Left renal pelvis (tissue), 4 donors: ENCODE results near the gene NRBF2. TPM values are rescaled to one million over a fixed set of nuclear protein-coding genes. Genes with fewer than 3 reads are reported as not detected.

Experiments
- DNase-seq, 4 donors: peaks; one replicate each; pipeline ENCODE4 v3.0.0-alpha.2; 2013; ENCODE audit warnings: low read depth in 4 of 4, low spot score in 3 of 4
- polyA plus RNA-seq, 4 donors: library from polyadenylated mRNA; unstranded; fragments of 120-200 nt; gene quantifications; one replicate each; pipeline ENCODE4 v1.2.1, GENCODE V29; 2013; ENCODE audit not compliant: insufficient read length in 4 of 4

The NRBF2 gene
- polyA plus RNA-seq, 4 donors: 20.4 to 28.3 (median 22.9) TPM

GRCh38 chr10:63157845-63158624 is 24.9 kb downstream of the NRBF2 start:
- peak; percentile 58 to 76 (median 68) for DNase-seq

GRCh38 chr10:63161592-63161991 is 28.5 kb downstream of the NRBF2 start:
- no peak for DNase-seq

GRCh38 chr10:63164166-63164623 is 31.1 kb downstream of the NRBF2 start:
- no peak for DNase-seq

DNA sequence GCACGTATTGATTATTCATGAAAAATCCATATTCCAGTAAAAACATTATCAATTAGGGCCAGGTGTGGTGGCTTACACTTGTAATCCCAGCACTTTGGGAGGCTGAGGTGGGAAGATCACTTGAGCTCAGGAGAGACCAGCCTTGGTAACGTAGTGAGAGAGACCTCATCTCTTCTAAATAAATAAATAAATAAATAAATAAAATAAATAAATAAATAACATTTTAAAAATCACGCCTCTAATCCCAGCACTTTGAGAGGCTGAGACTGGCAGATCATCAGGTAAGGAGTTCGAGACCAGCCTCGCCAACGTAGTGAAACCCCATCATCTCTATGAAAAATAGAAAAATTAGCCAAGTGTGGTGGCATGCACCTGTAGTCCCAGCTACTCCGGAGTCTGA is 32.1 kb downstream of the NRBF2 start:
- DNase-seq: no peak

GRCh38 chr10:63166742-63167258 is 33.7 kb downstream of the NRBF2 start:
- DNase-seq: peak; percentile 38 to 59 (median 47)

DNA sequence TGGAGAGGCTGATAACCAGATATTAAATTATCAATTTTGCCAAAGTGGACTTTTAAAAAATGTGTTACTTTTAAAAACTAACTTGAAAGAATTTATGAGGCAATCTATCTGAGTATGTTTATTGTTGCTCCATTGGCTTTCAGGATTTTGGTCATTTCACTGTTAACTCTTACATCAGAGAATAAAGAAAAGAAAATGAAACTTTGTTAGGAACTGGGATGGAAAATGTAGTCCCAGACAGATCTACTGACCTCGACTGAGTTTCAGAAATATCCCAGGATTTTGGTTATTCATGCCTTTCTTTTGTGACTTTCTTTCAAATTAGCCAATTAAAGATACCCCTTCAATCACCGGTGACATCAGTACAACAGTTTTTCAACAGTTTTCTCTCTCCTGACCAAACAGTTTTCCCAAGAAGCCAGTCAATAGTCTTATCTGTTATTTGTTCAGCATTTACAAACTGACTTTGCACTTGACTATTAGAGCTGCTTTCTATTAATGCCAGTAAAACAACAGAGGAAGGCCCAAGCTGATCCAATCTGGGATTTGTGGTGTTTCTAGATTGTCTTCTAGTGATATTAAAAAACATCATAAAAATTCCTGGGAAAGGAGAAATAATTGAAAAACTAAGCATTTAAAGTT is 35.8 kb downstream of the NRBF2 start:
- no peak for DNase-seq

DNA sequence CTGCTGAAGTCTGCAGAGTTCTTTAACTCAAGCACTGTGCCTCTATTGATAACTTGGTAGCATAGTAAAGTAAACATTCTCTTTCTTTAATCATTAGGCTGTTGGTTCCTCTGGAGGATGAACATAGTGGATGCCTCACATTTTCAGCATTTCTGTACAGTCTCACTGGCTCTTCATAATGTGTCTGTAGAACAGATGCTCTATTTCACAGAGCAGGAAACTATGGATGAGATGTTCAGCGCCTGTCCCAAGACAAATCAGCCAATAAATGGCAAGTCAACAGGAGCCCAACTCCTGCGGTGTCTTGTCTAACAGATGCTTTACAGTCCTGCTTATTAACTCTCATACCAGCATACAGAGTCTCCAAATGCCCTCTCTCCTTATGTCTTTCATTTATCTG is 36.5 kb downstream of the NRBF2 start:
- DNase-seq: no peak

DNA sequence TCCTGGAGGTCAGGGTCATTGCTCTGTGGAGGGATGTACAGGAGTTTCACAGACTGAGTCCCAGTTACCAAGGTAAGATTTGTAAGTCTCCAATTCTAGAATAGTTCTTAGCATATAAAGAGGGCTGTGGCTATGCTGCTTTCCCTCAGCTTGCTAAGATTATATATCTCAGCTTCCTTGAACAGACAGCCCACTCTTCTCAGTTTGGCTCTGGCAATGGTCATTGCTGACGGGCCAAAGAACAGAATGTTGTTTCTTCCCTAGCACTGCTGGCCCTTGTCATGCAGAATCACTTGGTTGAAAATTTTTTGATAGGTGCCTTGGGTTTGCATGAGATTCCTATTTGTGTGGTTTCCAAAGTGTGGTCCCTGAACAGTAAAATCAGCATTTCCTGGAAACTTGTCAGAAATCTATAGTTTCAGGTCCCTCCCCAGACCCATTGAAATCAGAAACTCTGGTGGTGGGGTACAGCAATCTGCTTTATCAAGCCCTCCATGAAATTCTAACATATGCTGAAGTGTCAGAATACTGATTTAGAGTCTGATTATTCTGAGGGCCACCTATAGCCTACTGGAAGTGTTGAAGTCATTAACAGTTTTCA is 38.2 kb downstream of the NRBF2 start:
- no peak for DNase-seq

DNA sequence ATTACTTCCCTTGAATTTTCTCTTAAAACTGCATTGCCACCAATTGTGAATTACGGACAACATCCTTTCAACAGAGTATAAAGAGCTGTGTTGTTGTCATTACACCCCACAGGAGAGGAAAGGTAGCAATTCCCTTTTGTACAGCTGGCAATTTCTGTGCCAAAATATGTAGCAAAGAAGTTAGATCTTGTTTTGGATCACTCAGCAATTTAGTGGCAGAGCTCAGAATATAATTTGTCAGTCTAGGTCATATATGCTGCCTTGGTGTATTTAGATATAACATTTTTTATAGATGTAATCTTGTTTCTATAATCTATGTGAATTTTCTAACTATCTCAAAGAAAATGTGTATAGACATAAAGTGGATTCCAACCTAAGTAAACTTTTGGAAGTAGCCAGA is 38.8 kb downstream of the NRBF2 start:
- no peak for DNase-seq

- no peak for DNase-seq
These were observed 40.5 kb downstream of the NRBF2 start for GRCh38 chr10:63173468-63174232.

DNA sequence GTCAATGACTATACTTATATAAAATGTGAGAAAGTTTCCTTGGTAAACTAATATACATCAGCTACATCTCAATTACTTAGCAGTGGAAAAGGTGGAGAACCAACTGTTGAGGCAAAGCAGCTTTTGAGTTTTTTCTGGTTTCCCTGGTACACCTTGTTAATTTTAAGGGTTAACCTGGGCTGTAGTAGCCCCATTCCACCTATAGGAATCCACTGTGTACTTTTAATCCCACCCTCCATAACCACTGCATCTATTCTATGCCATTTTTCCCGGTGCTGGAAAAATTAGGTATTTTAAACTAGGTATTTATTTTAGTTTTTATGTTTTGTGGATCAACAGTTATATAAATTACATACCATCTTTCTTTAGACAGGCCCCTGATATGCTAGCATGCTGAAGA is 42.4 kb downstream of the NRBF2 start:
- no peak for DNase-seq

GRCh38 chr10:63192826-63193225 is 59.7 kb downstream of the NRBF2 start:
- DNase-seq: no peak

DNA sequence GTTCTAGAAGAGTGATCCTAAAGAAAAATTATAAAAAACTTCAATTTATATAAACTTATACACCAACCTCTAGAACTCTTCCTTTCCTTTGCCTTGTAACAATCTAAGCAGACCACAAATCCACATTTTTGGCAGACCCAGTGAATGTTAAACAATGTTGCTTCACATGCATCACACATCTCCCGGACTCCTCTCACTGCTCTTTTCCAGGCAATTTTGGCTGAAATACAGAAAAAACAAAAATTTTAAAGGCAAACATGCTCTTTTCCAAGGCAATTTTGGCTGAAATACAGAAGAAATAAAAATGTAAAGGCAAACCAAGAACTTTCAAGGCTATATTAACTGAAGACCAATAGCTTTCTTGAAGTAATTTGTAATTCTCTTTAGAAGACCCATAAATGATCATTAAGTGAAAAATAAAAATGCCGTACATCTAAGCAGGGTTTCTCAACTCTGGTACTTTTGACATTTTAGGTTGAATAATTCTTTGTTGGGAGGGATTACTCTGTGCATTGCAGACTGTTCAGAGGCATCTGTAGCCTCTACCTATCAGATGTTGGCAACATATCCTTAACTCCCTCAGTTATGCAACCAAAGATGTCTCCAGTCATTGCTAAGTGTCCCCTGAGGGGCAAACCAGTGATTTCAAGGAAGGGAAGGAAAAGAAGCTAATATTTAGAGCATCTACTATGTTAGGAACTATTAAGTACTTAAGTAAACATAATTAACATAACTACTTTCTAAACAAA is 64.4 kb downstream of the NRBF2 start:
- peak in 3 of 4 donors; percentile 24 to 35 (median 35) for DNase-seq

DNA sequence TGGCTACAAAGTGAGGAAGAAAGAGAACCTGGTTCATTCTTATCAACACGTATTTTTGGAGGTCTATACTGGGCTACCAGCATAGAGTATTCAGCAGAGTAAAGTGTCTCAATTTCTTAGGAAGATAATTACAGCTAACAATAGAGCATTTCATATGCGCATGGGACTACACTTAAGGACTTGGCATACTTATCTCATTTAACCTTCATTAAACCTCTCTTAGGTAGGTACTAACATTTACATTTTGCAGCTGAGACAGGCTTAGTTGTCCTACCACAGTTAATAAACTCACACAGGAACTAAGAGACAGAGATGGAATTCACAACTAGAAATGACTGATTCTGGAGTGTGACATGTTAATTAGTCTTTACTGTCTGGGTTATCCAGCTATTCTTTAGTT is 66.6 kb downstream of the NRBF2 start:
- DNase-seq: no peak

- DNase-seq: no peak
These were observed 67.3 kb downstream of the NRBF2 start for GRCh38 chr10:63200431-63200830.

DNA sequence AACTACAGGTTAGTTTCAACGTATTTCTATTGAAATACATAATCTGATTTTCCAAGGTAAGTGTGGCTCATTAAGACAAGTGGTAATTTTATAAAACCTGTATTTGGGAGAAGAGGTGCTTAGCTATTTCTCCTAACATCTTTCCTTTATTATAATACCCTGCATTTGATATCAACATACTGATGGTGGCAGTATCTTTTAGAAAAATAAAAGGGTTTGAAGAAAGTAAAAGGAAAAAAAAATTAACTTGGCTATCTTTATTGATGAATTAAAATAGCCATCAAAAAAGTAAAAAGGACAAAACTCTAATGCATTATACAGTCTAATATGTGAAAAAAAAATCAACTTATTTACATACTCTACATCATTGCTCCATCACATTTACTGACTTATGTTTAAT is 68.0 kb downstream of the NRBF2 start:
- no peak for DNase-seq
